Measurements from ENCODE around the gene PKD1L1. TPM values are rescaled to one million over a fixed set of nuclear protein-coding genes. Genes with fewer than 3 reads are reported as not detected.

Gene PKD1L1
- total RNA-seq, 1 donor = under 0.01 TPM

GRCh38 chr7:47815867-47816266 lies 132.4 kb downstream of the PKD1L1 start:
- no peak overlapping the region for H3K4me3 ChIP-seq (ENCODE audit: low read depth, low read length)
- no peak for DNase-seq (ENCODE audit: low read depth)
- no peak for TF ChIP-seq CTCF (IDR thresholded peaks at IDR 0.05; ENCODE audit: insufficient read depth, low read length)

GRCh38 chr7:47814905-47815613 lies 133.2 kb downstream of the PKD1L1 start:
- TF ChIP-seq CTCF (IDR thresholded peaks at IDR 0.05; ENCODE audit: insufficient read depth, low read length) = no peak
- no peak for DNase-seq (ENCODE audit: low read depth)
- no peak overlapping the region for H3K4me3 ChIP-seq (ENCODE audit: low read depth, low read length)

GRCh38 chr7:47813620-47814260 lies 134.5 kb downstream of the PKD1L1 start:
- no peak for TF ChIP-seq CTCF (IDR thresholded peaks at IDR 0.05; ENCODE audit: insufficient read depth, low read length)
- DNase-seq (ENCODE audit: low read depth) = no peak
- H3K4me3 ChIP-seq (ENCODE audit: low read depth, low read length) = no peak overlapping the region

GRCh38 chr7:47812429-47813136 lies 135.7 kb downstream of the PKD1L1 start:
- no peak for TF ChIP-seq CTCF (IDR thresholded peaks at IDR 0.05; ENCODE audit: insufficient read depth, low read length)
- no peak overlapping the region for H3K4me3 ChIP-seq (ENCODE audit: low read depth, low read length)
- DNase-seq (ENCODE audit: low read depth) = no peak

- DNase-seq (ENCODE audit: low read depth) = no peak
- TF ChIP-seq CTCF (IDR thresholded peaks at IDR 0.05; ENCODE audit: insufficient read depth, low read length) = no peak
- no peak overlapping the region for H3K4me3 ChIP-seq (ENCODE audit: low read depth, low read length)
Measured at GRCh38 chr7:47811632-47812380, 136.5 kb downstream of the PKD1L1 start.

GRCh38 chr7:47809387-47809786 lies 138.9 kb downstream of the PKD1L1 start:
- H3K4me3 ChIP-seq (ENCODE audit: low read depth, low read length) = no peak overlapping the region
- no peak for TF ChIP-seq CTCF (IDR thresholded peaks at IDR 0.05; ENCODE audit: insufficient read depth, low read length)
- no peak for DNase-seq (ENCODE audit: low read depth)

All from fibroblast of the aortic adventitia (primary cell).